Loucy (cell line): ENCODE measurements around the gene DAB1.

Source experiments
- H2AFZ ChIP-seq: fragments of 200-600 bp; sonication (generic); 2 replicates; pipeline ENCODE4 v1.6.0; 2016; ENCODE audit warnings: antibody characterized with exemption, mild to moderate bottlenecking, low read length, moderate library complexity
- H3F3A ChIP-seq: fragments of 200-600 bp; 2 replicates; pipeline ENCODE4 v1.6.0; 2016; ENCODE audit warnings: antibody characterized with exemption, low read depth, mild to moderate bottlenecking
- H3K27me3 ChIP-seq: fragments of 200-600 bp; sonication (generic); 2 replicates; pipeline ENCODE4 v1.6.1; 2014; ENCODE audit warnings: low read length, mild to moderate bottlenecking; ENCODE audit not compliant: insufficient read depth, poor library complexity, severe bottlenecking
- H3K36me3 ChIP-seq: fragments of 200-600 bp; sonication (generic); 2 replicates; pipeline ENCODE4 v1.6.1; 2016; ENCODE audit warnings: low read length; ENCODE audit not compliant: insufficient read depth
- H3K4me1 ChIP-seq: fragments of 200-600 bp; sonication (generic); 2 replicates; pipeline ENCODE4 v1.5.1; 2014; ENCODE audit warnings: low read length, mild to moderate bottlenecking; ENCODE audit not compliant: insufficient read depth, poor library complexity, severe bottlenecking
- H3K4me2 ChIP-seq: fragments of 200-600 bp; sonication (generic); 2 replicates; pipeline ENCODE4 v1.6.0; 2014; ENCODE audit warnings: antibody characterized with exemption, low read length, low read depth, mild to moderate bottlenecking; ENCODE audit not compliant: poor library complexity, severe bottlenecking
- H3K4me3 ChIP-seq: fragments of 200-600 bp; sonication (generic); 2 replicates; pipeline ENCODE4 v1.5.1; 2014; ENCODE audit warnings: low read length, mild to moderate bottlenecking, mixed read lengths; ENCODE audit not compliant: poor library complexity, severe bottlenecking
- H3K79me2 ChIP-seq: fragments of 200-600 bp; sonication (generic); 2 replicates; pipeline ENCODE4 v1.6.1; 2014; ENCODE audit warnings: low read length; ENCODE audit not compliant: insufficient read depth
- H3K9ac ChIP-seq: fragments of 200-600 bp; sonication (generic); 2 replicates; pipeline ENCODE4 v1.6.0; 2014; ENCODE audit warnings: mild to moderate bottlenecking, low read depth, low read length, moderate library complexity; ENCODE audit not compliant: poor library complexity, severe bottlenecking
- H3K9me2 ChIP-seq: fragments of 200-600 bp; sonication (generic); replicated peaks from 2 replicates; pipeline ENCODE4 v1.6.1; 2016; ENCODE audit warnings: low read depth, low read length, mixed read lengths
- H3K9me3 ChIP-seq: fragments of 200-600 bp; sonication (generic); 2 replicates; pipeline ENCODE4 v1.6.1; 2014; ENCODE audit warnings: mild to moderate bottlenecking, antibody characterized with exemption, low read length, low read depth; ENCODE audit not compliant: insufficient read depth
- H4K20me1 ChIP-seq: fragments of 200-600 bp; sonication (generic); 2 replicates; pipeline ENCODE4 v1.6.0; 2014; ENCODE audit warnings: antibody characterized with exemption, low read length, mild to moderate bottlenecking; ENCODE audit not compliant: insufficient read depth, poor library complexity, severe bottlenecking
- EZH2phosphoT487 ChIP-seq: fragments of 200-600 bp; IDR thresholded peaks from 2 replicates; pipeline ENCODE4 v1.6.1; 2018; ENCODE audit warnings: antibody characterized with exemption, mild to moderate bottlenecking, moderate library complexity, borderline replicate concordance
- TF ChIP-seq, protein P1 (sequence below): fragments of 200-600 bp; sonication (generic); conservative IDR thresholded peaks from 2 replicates; pipeline ENCODE4 v1.5.1; 2014; ENCODE audit warnings: mild to moderate bottlenecking, antibody characterized with exemption, low read length

DAB1 gene

GRCh38 chr1:57122031-57122430 is 301.8 kb downstream of the DAB1 start:
- Histone ChIP-seq H3K79me2 (no peaks in the 10 kb centered on the region), H3F3A (no peaks in the 10 kb centered on the region), H3K9me3 (no peaks in the 10 kb centered on the region), H3K4me2 (no peak overlapping the region), H3K4me3 (no peak overlapping the region), H2AFZ (no peak overlapping the region), H3K36me3 (no peaks in the 10 kb centered on the region), H3K9ac (no peak overlapping the region), H3K9me2 (no peaks in the 10 kb centered on the region), H3K27me3 (no peaks in the 10 kb centered on the region), H4K20me1 (no peaks in the 10 kb centered on the region), H3K4me1 (no peaks in the 10 kb centered on the region)
- no peak for TF ChIP-seq EZH2phosphoT487
- TF ChIP-seq, protein P1, sequence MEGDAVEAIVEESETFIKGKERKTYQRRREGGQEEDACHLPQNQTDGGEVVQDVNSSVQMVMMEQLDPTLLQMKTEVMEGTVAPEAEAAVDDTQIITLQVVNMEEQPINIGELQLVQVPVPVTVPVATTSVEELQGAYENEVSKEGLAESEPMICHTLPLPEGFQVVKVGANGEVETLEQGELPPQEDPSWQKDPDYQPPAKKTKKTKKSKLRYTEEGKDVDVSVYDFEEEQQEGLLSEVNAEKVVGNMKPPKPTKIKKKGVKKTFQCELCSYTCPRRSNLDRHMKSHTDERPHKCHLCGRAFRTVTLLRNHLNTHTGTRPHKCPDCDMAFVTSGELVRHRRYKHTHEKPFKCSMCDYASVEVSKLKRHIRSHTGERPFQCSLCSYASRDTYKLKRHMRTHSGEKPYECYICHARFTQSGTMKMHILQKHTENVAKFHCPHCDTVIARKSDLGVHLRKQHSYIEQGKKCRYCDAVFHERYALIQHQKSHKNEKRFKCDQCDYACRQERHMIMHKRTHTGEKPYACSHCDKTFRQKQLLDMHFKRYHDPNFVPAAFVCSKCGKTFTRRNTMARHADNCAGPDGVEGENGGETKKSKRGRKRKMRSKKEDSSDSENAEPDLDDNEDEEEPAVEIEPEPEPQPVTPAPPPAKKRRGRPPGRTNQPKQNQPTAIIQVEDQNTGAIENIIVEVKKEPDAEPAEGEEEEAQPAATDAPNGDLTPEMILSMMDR = no peak

DNA sequence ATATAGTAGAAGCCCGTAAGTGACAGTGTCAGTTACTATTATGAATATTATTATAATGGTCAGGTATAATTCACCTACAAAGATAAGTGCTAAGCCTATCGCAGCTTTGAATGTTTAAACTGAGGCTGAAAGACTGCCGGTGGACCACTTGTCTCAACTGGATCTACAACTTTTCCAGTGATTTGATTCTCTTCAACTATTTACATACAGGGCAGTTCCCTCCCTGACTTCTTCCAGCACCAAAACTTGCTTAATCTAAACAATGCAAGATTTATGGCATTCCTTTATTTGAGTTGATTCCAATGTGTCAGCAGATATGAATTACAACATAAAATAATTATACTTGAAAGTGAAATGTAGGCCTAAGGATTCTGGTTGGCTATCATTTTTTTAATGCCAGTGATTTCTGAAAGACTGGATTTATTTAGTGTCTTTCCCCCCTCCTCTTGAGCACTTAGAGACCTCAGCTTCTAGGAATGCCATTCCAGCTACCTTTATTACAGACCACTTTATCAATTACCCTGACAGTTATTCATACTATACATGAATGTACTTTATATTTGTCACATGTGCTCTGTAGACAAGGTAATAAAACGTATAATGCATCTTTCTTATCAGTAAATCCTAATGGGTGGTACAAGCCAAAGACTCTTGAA is 304.8 kb downstream of the DAB1 start:
- H3K4me1 ChIP-seq = no peaks in the 10 kb centered on the region
- H4K20me1 ChIP-seq = no peaks in the 10 kb centered on the region
- no peak overlapping the region for H3K4me3 ChIP-seq
- no peak for TF ChIP-seq EZH2phosphoT487
- H2AFZ ChIP-seq = no peak overlapping the region
- no peaks in the 10 kb centered on the region for H3K36me3 ChIP-seq
- no peaks in the 10 kb centered on the region for H3K79me2 ChIP-seq
- no peak overlapping the region for H3K4me2 ChIP-seq
- H3K27me3 ChIP-seq = no peaks in the 10 kb centered on the region
- no peaks in the 10 kb centered on the region for H3F3A ChIP-seq
- no peak overlapping the region for H3K9ac ChIP-seq
- H3K9me2 ChIP-seq = no peaks in the 10 kb centered on the region
- H3K9me3 ChIP-seq = no peaks in the 10 kb centered on the region

- H3K4me3 ChIP-seq = no peak overlapping the region
- H3K9me3 ChIP-seq = no peaks in the 10 kb centered on the region
- H3K9me2 ChIP-seq = no peaks in the 10 kb centered on the region
- no peak overlapping the region for H3K9ac ChIP-seq
- no peaks in the 10 kb centered on the region for H3K36me3 ChIP-seq
- no peaks in the 10 kb centered on the region for H3K27me3 ChIP-seq
- H3K79me2 ChIP-seq = no peaks in the 10 kb centered on the region
- no peak overlapping the region for H2AFZ ChIP-seq
- H3F3A ChIP-seq = no peaks in the 10 kb centered on the region
- H4K20me1 ChIP-seq = no peaks in the 10 kb centered on the region
- H3K4me2 ChIP-seq = no peak overlapping the region
- no peak for TF ChIP-seq EZH2phosphoT487
- TF ChIP-seq, protein P1 = no peak
- no peaks in the 10 kb centered on the region for H3K4me1 ChIP-seq
These were observed 306.1 kb downstream of the DAB1 start for GRCh38 chr1:57117753-57118152.

DNA sequence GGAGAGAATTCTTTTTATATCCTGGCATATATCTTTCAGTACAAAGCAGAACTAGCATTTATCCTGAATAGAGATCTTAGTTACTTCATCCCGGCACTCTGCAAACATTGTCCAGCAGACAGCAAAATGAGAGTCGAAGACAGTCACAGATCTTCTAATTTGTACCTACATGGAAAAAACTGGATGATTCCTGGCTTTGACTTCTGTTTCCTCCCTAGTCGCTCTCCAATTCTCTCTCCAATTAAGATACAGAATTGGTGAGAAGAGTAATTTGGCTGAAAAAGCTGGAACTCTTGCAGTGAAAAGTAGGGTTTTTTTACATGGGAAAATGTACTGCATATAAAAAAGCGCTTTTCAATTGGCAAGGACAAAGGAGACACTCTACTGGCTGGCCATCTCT is 307.0 kb downstream of the DAB1 start:
- Histone ChIP-seq H3K79me2 (no peaks in the 10 kb centered on the region), H3K36me3 (no peaks in the 10 kb centered on the region), H3K4me3 (no peak overlapping the region), H4K20me1 (no peaks in the 10 kb centered on the region), H3K9me3 (no peaks in the 10 kb centered on the region), H2AFZ (no peak overlapping the region), H3K4me2 (no peak overlapping the region), H3K27me3 (no peaks in the 10 kb centered on the region), H3K9me2 (no peaks in the 10 kb centered on the region), H3K4me1 (no peaks in the 10 kb centered on the region), H3K9ac (no peak overlapping the region), H3F3A (no peaks in the 10 kb centered on the region)
- no peak for TF ChIP-seq EZH2phosphoT487
- TF ChIP-seq, protein P1 = no peak
